IMR-90 (cell line): Measurements from ENCODE around the gene RUNX1.

Experiments used
- BHLHE40 ChIP-seq: fragments of 150-350 bp; IDR thresholded peaks from 2 replicates; pipeline ENCODE4 v1.6.1; 2016; ENCODE audit warnings: mild to moderate bottlenecking, low read depth, low read length
- CTCF ChIP-seq: conservative IDR thresholded peaks from 2 replicates; pipeline ENCODE4 v1.5.1; 2012; ENCODE audit warnings: mild to moderate bottlenecking, low read depth, low read length, improper control_type of control experiment
- ELK1 ChIP-seq: fragments of 150-350 bp; IDR thresholded peaks from 2 replicates; pipeline ENCODE4 v1.6.1; 2016; ENCODE audit warnings: low read depth, mild to moderate bottlenecking, low read length, moderate library complexity, borderline replicate concordance
- MAFK ChIP-seq: IDR thresholded peaks from 2 replicates; pipeline ENCODE4 v1.6.1; 2012; ENCODE audit warnings: low read depth, low read length, improper control_type of control experiment
- MXI1 ChIP-seq: IDR thresholded peaks from 2 replicates; pipeline ENCODE4 v1.6.1; 2012; ENCODE audit warnings: low read depth, mild to moderate bottlenecking, low read length, moderate library complexity, borderline replicate concordance
- NFE2L2 ChIP-seq: fragments of 150-350 bp; IDR thresholded peaks from 2 replicates; pipeline ENCODE4 v1.6.1; 2016; ENCODE audit warnings: low read depth, mild to moderate bottlenecking, low read length
- POLR2A ChIP-seq: IDR thresholded peaks from 2 replicates; pipeline ENCODE4 v1.6.1; 2012; ENCODE audit warnings: mild to moderate bottlenecking, low read depth, low read length
- RCOR1 ChIP-seq: IDR thresholded peaks from 2 replicates; pipeline ENCODE4 v1.6.1; 2012; ENCODE audit warnings: mild to moderate bottlenecking, low read length, improper control_type of control experiment; ENCODE audit not compliant: insufficient replicate concordance
- RFX5 ChIP-seq: IDR thresholded peaks from 2 replicates; pipeline ENCODE4 v1.8.0; 2012; ENCODE audit warnings: low read depth, mild to moderate bottlenecking, low read length, moderate library complexity
- SMC3 ChIP-seq: fragments of 150-350 bp; IDR thresholded peaks from 2 replicates; pipeline ENCODE4 v1.6.1; 2016; ENCODE audit warnings: low read depth, mild to moderate bottlenecking, antibody characterized with exemption, low read length, moderate library complexity
- USF2 ChIP-seq: fragments of 150-350 bp; IDR thresholded peaks from 2 replicates; pipeline ENCODE4 v1.6.1; 2017; ENCODE audit warnings: mild to moderate bottlenecking, antibody characterized with exemption, low read length, low read depth

GRCh38 chr21:34959607-34960006, 89.5 kb downstream of the RUNX1 start:
- TF ChIP-seq POLR2A, result no peak
- TF ChIP-seq MAFK, result no peak
- TF ChIP-seq CTCF, result no peak
- TF ChIP-seq USF2, result no peak
- no peak for TF ChIP-seq NFE2L2
- TF ChIP-seq BHLHE40, result no peak
- TF ChIP-seq MXI1, result no peak
- TF ChIP-seq SMC3, result no peak
- no peak for TF ChIP-seq RCOR1
- no peak for TF ChIP-seq RFX5
- TF ChIP-seq ELK1, result no peak
